GM23248 (cell line): ENCODE data around the gene FAM227B. TPM values are rescaled to one million over a fixed set of nuclear protein-coding genes. Genes with fewer than 3 reads are reported as not detected.
A peak's percentile ranks its signal among the peaks of the same experiment; 100 is the strongest.

Source experiments
- DNase-seq: peaks from one replicate; pipeline ENCODE4 v3.0.0-alpha.2; 2015
- H2AFZ ChIP-seq: fragments of 200-600 bp; sonication (generic); 2 replicates; pipeline ENCODE4 v1.6.1; 2016; ENCODE audit warnings: antibody characterized with exemption
- H3F3A ChIP-seq: fragments of 200-600 bp; sonication (generic); 2 replicates; pipeline ENCODE4 v1.6.1; 2016; ENCODE audit warnings: mild to moderate bottlenecking, antibody characterized with exemption, mixed run types; ENCODE audit not compliant: insufficient read depth
- H3K27ac ChIP-seq: fragments of 200-600 bp; sonication (generic); 2 replicates; pipeline ENCODE4 v1.5.1; 2016; ENCODE audit warnings: mild to moderate bottlenecking
- H3K27me3 ChIP-seq: fragments of 200-600 bp; sonication (generic); replicated peaks from 2 replicates; pipeline ENCODE4 v1.6.1; 2016; ENCODE audit warnings: mild to moderate bottlenecking; ENCODE audit not compliant: insufficient read depth
- H3K36me3 ChIP-seq: fragments of 200-600 bp; sonication (generic); 2 replicates; pipeline ENCODE4 v1.6.1; 2016; ENCODE audit warnings: low read depth, mild to moderate bottlenecking
- H3K4me1 ChIP-seq: fragments of 200-600 bp; sonication (generic); 2 replicates; pipeline ENCODE4 v1.6.1; 2016; ENCODE audit warnings: mild to moderate bottlenecking; ENCODE audit not compliant: insufficient read depth
- H3K4me2 ChIP-seq: fragments of 200-600 bp; sonication (generic); one replicate; pipeline ENCODE4 v1.6.1; 2016; ENCODE audit warnings: mild to moderate bottlenecking; ENCODE audit not compliant: unreplicated experiment
- H3K4me3 ChIP-seq: fragments of 200-600 bp; sonication (generic); 2 replicates; pipeline ENCODE4 v1.5.1; 2016; ENCODE audit warnings: mild to moderate bottlenecking
- H3K79me2 ChIP-seq: fragments of 200-600 bp; sonication (generic); 2 replicates; pipeline ENCODE4 v1.6.1; 2016; ENCODE audit warnings: mild to moderate bottlenecking; ENCODE audit not compliant: insufficient read depth
- H3K9ac ChIP-seq: fragments of 200-600 bp; sonication (generic); 2 replicates; pipeline ENCODE4 v1.6.1; 2016; ENCODE audit warnings: mild to moderate bottlenecking
- H3K9me2 ChIP-seq: fragments of 200-600 bp; sonication (generic); 2 replicates; pipeline ENCODE4 v1.6.1; 2016; ENCODE audit warnings: mixed run types, mild to moderate bottlenecking, moderate library complexity; ENCODE audit not compliant: insufficient read depth
- H3K9me3 ChIP-seq: fragments of 200-600 bp; sonication (generic); one replicate; pipeline ENCODE4 v1.6.1; 2017; ENCODE audit warnings: low read depth
- H4K20me1 ChIP-seq: fragments of 200-600 bp; sonication (generic); 2 replicates; pipeline ENCODE4 v1.6.0; 2016; ENCODE audit not compliant: insufficient read depth
- EZH2 ChIP-seq: fragments of 200-600 bp; sonication (generic); IDR thresholded peaks from 2 replicates; pipeline ENCODE4 v1.6.1; 2018; ENCODE audit warnings: antibody characterized with exemption, mild to moderate bottlenecking; ENCODE audit not compliant: insufficient read depth, poor library complexity, severe bottlenecking
- EZH2phosphoT487 ChIP-seq: fragments of 200-600 bp; sonication (generic); IDR thresholded peaks from 2 replicates; pipeline ENCODE4 v1.6.1; 2018; ENCODE audit warnings: antibody characterized with exemption, moderate library complexity, mild to moderate bottlenecking, low read depth; ENCODE audit not compliant: insufficient read depth
- WGBS, 2 experiments: methylation state at CpG; one replicate each; pipeline ENCODE4 v1.1.6; 2015 to 2017; ENCODE audit warnings: low lambda C conversion rate in 2 of 2, low coverage in 1 of 2; ENCODE audit errors: missing lambda C conversion rate in 2 of 2; 5-methylcytosine and 5-hydroxymethylcytosine counted together
- in situ Hi-C: fragments of 300-500 bp; cut with MboI; formaldehyde crosslinking; loops from 2 replicates; pipeline ENCODE4 v1.15.0; 2020
- polyA plus RNA-seq: library from polyadenylated mRNA; unstranded; fragments of >200 nt; fragmentation: Nextera tagmentation; extraction: Ambion mirVana; gene quantifications from 2 replicates; pipeline ENCODE4 v1.2.1, GENCODE V29; 2016
- total RNA-seq: library from RNA; depleted of rRNA; stranded (reverse); fragments of >200 nt; shearing (Covaris generic); gene quantifications from 2 replicates; pipeline ENCODE4 v1.2.3, GENCODE V29; 2014

FAM227B gene
- total and polyA plus RNA-seq, 2 experiments from 2014 or later: 4.4 to 10.0 TPM

GRCh38 chr15:49387471-49387870, 233.1 kb downstream of the FAM227B start:
- Histone ChIP-seq H4K20me1 (no peaks in the 10 kb centered on the region), H3K4me2 (no peak overlapping the region), H3K36me3 (no peaks in the 10 kb centered on the region), H2AFZ (no peak overlapping the region), H3K9me2 (no peaks in the 10 kb centered on the region), H3K27ac (no peak overlapping the region), H3F3A (no peaks in the 10 kb centered on the region), H3K27me3 (no peaks in the 10 kb centered on the region), H3K4me3 (no peak overlapping the region), H3K9ac (no peak overlapping the region), H3K4me1 (no peaks in the 10 kb centered on the region), H3K79me2 (no peaks in the 10 kb centered on the region), H3K9me3 (no peaks in the 10 kb centered on the region)
- 84 to 93% methylated on average over 2 of the region's 2 CpGs for WGBS, 2 experiments
- in situ Hi-C loops: no loop called here
- DNase-seq: no peak
- TF ChIP-seq EZH2phosphoT487 (no peak), EZH2 (no peak)

- Histone ChIP-seq H3K36me3 (no peaks in the 10 kb centered on the region), H3K79me2 (no peaks in the 10 kb centered on the region), H3K9me2 (no peaks in the 10 kb centered on the region), H3K4me1 (no peaks in the 10 kb centered on the region), H3K27me3 (no peaks in the 10 kb centered on the region), H3K9ac (no peak overlapping the region), H3F3A (no peaks in the 10 kb centered on the region), H3K4me2 (no peak overlapping the region), H3K9me3 (no peaks in the 10 kb centered on the region), H3K27ac (no peak overlapping the region), H4K20me1 (no peaks in the 10 kb centered on the region), H2AFZ (no peak overlapping the region), H3K4me3 (no peak overlapping the region)
- DNase-seq: peak; percentile 20
- 92 to 97% methylated on average over 1 of the region's 1 CpG for WGBS, 2 experiments
- TF ChIP-seq EZH2phosphoT487 (no peak), EZH2 (no peak)
- in situ Hi-C loops: no loop called here
These were observed 237.4 kb downstream of the FAM227B start for GRCh38 chr15:49383266-49383665.

- Histone ChIP-seq H3K9me2 (no peaks in the 10 kb centered on the region), H3K36me3 (no peaks in the 10 kb centered on the region), H3K9me3 (no peaks in the 10 kb centered on the region), H4K20me1 (no peaks in the 10 kb centered on the region), H3F3A (no peaks in the 10 kb centered on the region), H3K79me2 (no peaks in the 10 kb centered on the region), H2AFZ (no peak overlapping the region), H3K27ac (no peak overlapping the region), H3K9ac (no peak overlapping the region), H3K4me2 (no peak overlapping the region), H3K4me3 (no peak overlapping the region), H3K4me1 (no peaks in the 10 kb centered on the region), H3K27me3 (no peaks in the 10 kb centered on the region)
- no peak for TF ChIP-seq EZH2phosphoT487
- no peak for TF ChIP-seq EZH2
- DNase-seq: no peak
- in situ Hi-C loops: no loop called here
These were observed 238.2 kb downstream of the FAM227B start for GRCh38 chr15:49382394-49382793.

- Histone ChIP-seq H3K9ac (no peak overlapping the region), H4K20me1 (no peaks in the 10 kb centered on the region), H3K4me3 (no peak overlapping the region), H3K9me2 (no peaks in the 10 kb centered on the region), H3K4me2 (no peak overlapping the region), H3K9me3 (no peaks in the 10 kb centered on the region), H3K4me1 (no peaks in the 10 kb centered on the region), H3K79me2 (no peaks in the 10 kb centered on the region), H3F3A (no peaks in the 10 kb centered on the region), H3K27me3 (no peaks in the 10 kb centered on the region), H3K36me3 (no peaks in the 10 kb centered on the region), H3K27ac (no peak overlapping the region), H2AFZ (no peak overlapping the region)
- TF ChIP-seq EZH2phosphoT487 (no peak), EZH2 (no peak)
- in situ Hi-C loops: no loop called here
- no peak for DNase-seq
- 64% methylated on average over 5 of the region's 5 CpGs for WGBS, 2 experiments
These were observed 239.7 kb downstream of the FAM227B start for GRCh38 chr15:49380912-49381311.

GRCh38 chr15:49379996-49380395, 240.6 kb downstream of the FAM227B start:
- Histone ChIP-seq H3K9me2 (no peaks in the 10 kb centered on the region), H3K27me3 (no peaks in the 10 kb centered on the region), H3K79me2 (no peaks in the 10 kb centered on the region), H3K9me3 (no peaks in the 10 kb centered on the region), H3K27ac (no peak overlapping the region), H3K4me2 (no peak overlapping the region), H2AFZ (no peak overlapping the region), H3K4me3 (no peak overlapping the region), H3K4me1 (no peaks in the 10 kb centered on the region), H3K36me3 (no peaks in the 10 kb centered on the region), H4K20me1 (no peaks in the 10 kb centered on the region), H3K9ac (no peak overlapping the region), H3F3A (no peaks in the 10 kb centered on the region)
- in situ Hi-C loops: no loop called here
- 80 to 81% methylated on average over 4 of the region's 4 CpGs for WGBS, 2 experiments
- no peak for DNase-seq
- TF ChIP-seq EZH2 (no peak), EZH2phosphoT487 (no peak)
